H9 (cell line): ENCODE measurements around the gene STAT2. TPM values are rescaled to one million over a fixed set of nuclear protein-coding genes. Genes with fewer than 3 reads are reported as not detected.

Experiments used
- DNase-seq: peaks from one replicate; pipeline ENCODE4 v3.0.0-alpha.2; 2017
- H2AFZ ChIP-seq: one replicate; pipeline ENCODE4 v1.6.1; 2013; ENCODE audit warnings: mild to moderate bottlenecking, low read length, control low read depth, moderate library complexity
- H2AK5ac ChIP-seq: 2 replicates; pipeline ENCODE4 v1.6.1; 2013; ENCODE audit warnings: low read length, control low read depth, mixed read lengths; ENCODE audit not compliant: insufficient read length
- H2BK120ac ChIP-seq: one replicate; pipeline ENCODE4 v1.6.1; 2013; ENCODE audit warnings: low read depth, mild to moderate bottlenecking, low read length, control low read depth, inconsistent platforms; ENCODE audit not compliant: poor library complexity, severe bottlenecking
- H2BK12ac ChIP-seq: 2 replicates; pipeline ENCODE4 v1.6.1; 2013; ENCODE audit warnings: low read length, control low read depth, mixed read lengths, low read depth; ENCODE audit not compliant: insufficient read length
- H2BK15ac ChIP-seq: 2 replicates; pipeline ENCODE4 v1.6.1; 2013; ENCODE audit warnings: low read depth, low read length, control low read depth
- H2BK20ac ChIP-seq: one replicate; pipeline ENCODE4 v1.6.1; 2013; ENCODE audit warnings: low read depth, mild to moderate bottlenecking, low read length, control low read depth, inconsistent platforms; ENCODE audit not compliant: poor library complexity, severe bottlenecking
- H2BK5ac ChIP-seq: 2 replicates; pipeline ENCODE4 v1.6.1; 2013; ENCODE audit warnings: low read length, control low read depth, mixed read lengths; ENCODE audit not compliant: insufficient read length
- H3K14ac ChIP-seq: 2 replicates; pipeline ENCODE4 v1.6.1; 2013; ENCODE audit warnings: low read length, control low read depth; ENCODE audit not compliant: insufficient read depth
- H3K18ac ChIP-seq: 2 replicates; pipeline ENCODE4 v1.6.1; 2013; ENCODE audit warnings: low read depth, mild to moderate bottlenecking, mixed read lengths, low read length, control low read depth; ENCODE audit not compliant: insufficient read length
- H3K23ac ChIP-seq: 2 replicates; pipeline ENCODE4 v1.6.1; 2013; ENCODE audit warnings: low read length, control low read depth, mixed read lengths, low read depth; ENCODE audit not compliant: insufficient read length
- H3K23me2 ChIP-seq: 2 replicates; pipeline ENCODE4 v1.6.1; 2013; ENCODE audit warnings: low read depth, mild to moderate bottlenecking, mixed read lengths, low read length, control low read depth; ENCODE audit not compliant: insufficient read length, poor library complexity, severe bottlenecking
- H3K27ac ChIP-seq: 2 replicates; pipeline ENCODE4 v1.5.1; 2013; ENCODE audit warnings: low read length, control low read depth, mixed read lengths, low read depth; ENCODE audit not compliant: insufficient read length
- H3K27me3 ChIP-seq: 2 replicates; pipeline ENCODE4 v1.6.1; 2013; ENCODE audit warnings: low read length, control low read depth, inconsistent platforms; ENCODE audit not compliant: insufficient read depth
- H3K4ac ChIP-seq: 2 replicates; pipeline ENCODE4 v1.6.1; 2013; ENCODE audit warnings: low read depth, mild to moderate bottlenecking, control low read depth, inconsistent platforms, low read length, moderate library complexity
- H3K4me1 ChIP-seq: 2 replicates; pipeline ENCODE4 v1.6.1; 2013; ENCODE audit warnings: low read length, control low read depth, inconsistent platforms; ENCODE audit not compliant: insufficient read depth
- H3K4me2 ChIP-seq: 2 replicates; pipeline ENCODE4 v1.6.1; 2013; ENCODE audit warnings: low read length, control low read depth, mixed read lengths; ENCODE audit not compliant: insufficient read length, insufficient read depth
- H3K56ac ChIP-seq: 2 replicates; pipeline ENCODE4 v1.6.1; 2013; ENCODE audit warnings: low read depth, mild to moderate bottlenecking, mixed read lengths, low read length, control low read depth; ENCODE audit not compliant: insufficient read length
- H3K79me1 ChIP-seq: 2 replicates; pipeline ENCODE4 v1.6.1; 2013; ENCODE audit warnings: low read depth, mild to moderate bottlenecking, moderate library complexity, low read length, control low read depth, inconsistent platforms; ENCODE audit not compliant: insufficient read depth, poor library complexity, severe bottlenecking
- H3K79me2 ChIP-seq: 2 replicates; pipeline ENCODE4 v1.6.1; 2013; ENCODE audit warnings: low read length, control low read depth, inconsistent platforms; ENCODE audit not compliant: insufficient read depth
- H3K9ac ChIP-seq: 2 replicates; pipeline ENCODE4 v1.6.1; 2013; ENCODE audit warnings: low read length, control low read depth, mixed read lengths; ENCODE audit not compliant: insufficient read length; ENCODE audit errors: extremely low read depth
- H3K9me3 ChIP-seq: one replicate; pipeline ENCODE4 v1.6.1; 2013; ENCODE audit warnings: low read depth, low read length, inconsistent platforms; ENCODE audit not compliant: control insufficient read depth
- H3T11ph ChIP-seq: one replicate; pipeline ENCODE4 v1.6.1; 2013; ENCODE audit warnings: mild to moderate bottlenecking, low read length, control low read depth, inconsistent platforms
- H4K20me1 ChIP-seq: one replicate; pipeline ENCODE4 v1.6.1; 2013; ENCODE audit not compliant: control insufficient read depth, insufficient read length, insufficient read depth
- H4K5ac ChIP-seq: 2 replicates; pipeline ENCODE4 v1.6.1; 2013; ENCODE audit warnings: low read depth, mild to moderate bottlenecking, mixed read lengths, low read length, control low read depth; ENCODE audit not compliant: insufficient read length
- H4K8ac ChIP-seq: replicated peaks from 2 replicates; pipeline ENCODE4 v1.6.1; 2013; ENCODE audit warnings: low read length, control low read depth, mixed read lengths, low read depth; ENCODE audit not compliant: insufficient read length
- H4K91ac ChIP-seq: 2 replicates; pipeline ENCODE4 v1.6.1; 2013; ENCODE audit warnings: low read depth, mild to moderate bottlenecking, moderate library complexity, mixed read lengths, low read length, control low read depth; ENCODE audit not compliant: insufficient read length
- H3K27ac Mint-ChIP-seq, 3 experiments: 2 replicates in 2 of 3; 3 replicates in 1 of 3; pipeline ENCODE4 v1.8.0; 2020 to 2021; ENCODE audit warnings: mixed read lengths in 3 of 3, mild to moderate bottlenecking in 1 of 3, moderate library complexity in 1 of 3
- H3K27me3 Mint-ChIP-seq: 2 replicates; pipeline ENCODE4 v1.8.0; 2021; ENCODE audit warnings: low read depth, mild to moderate bottlenecking, moderate library complexity, mixed read lengths
- H3K36me3 Mint-ChIP-seq, 3 experiments: 2 replicates in 2 of 3; 3 replicates in 1 of 3; pipeline ENCODE4 v1.8.0; 2020 to 2021; ENCODE audit warnings: low read depth in 3 of 3, mixed read lengths in 3 of 3; ENCODE audit not compliant: insufficient read depth in 1 of 3
- H3K4me1 Mint-ChIP-seq, 2 experiments: 2 replicates each; pipeline ENCODE4 v1.8.0; 2020; ENCODE audit warnings: mixed read lengths in 2 of 2
- H3K4me3 Mint-ChIP-seq, 2 experiments: 2 replicates in 1 of 2; 3 replicates in 1 of 2; pipeline ENCODE4 v1.8.0; 2020 to 2021; ENCODE audit warnings: mild to moderate bottlenecking in 2 of 2, mixed read lengths in 2 of 2, moderate library complexity in 1 of 2
- H3K9me3 Mint-ChIP-seq, 2 experiments: 2 replicates in 1 of 2; 3 replicates in 1 of 2; pipeline ENCODE4 v1.8.0; 2020; ENCODE audit warnings: mild to moderate bottlenecking in 2 of 2, mixed read lengths in 2 of 2, moderate library complexity in 1 of 2
- CTCF ChIP-seq: fragments of 200-600 bp; sonication (generic); conservative IDR thresholded peaks from 3 replicates; pipeline ENCODE4 v1.8.0; 2021; ENCODE audit warnings: antibody characterized with exemption, mild to moderate bottlenecking
- WGBS: extraction: QIAGEN DNeasy Blood & Tissue Kit; methylation state at CpG from one replicate; pipeline ENCODE4 v1.1.7; 2013; ENCODE audit warnings: missing lambda C conversion rate, low lambda C conversion rate, mixed read lengths; ENCODE audit not compliant: insufficient read length; ENCODE audit errors: extremely low coverage; 5-methylcytosine and 5-hydroxymethylcytosine counted together
- total RNA-seq: library from RNA; stranded (reverse); gene quantifications from 2 replicates; pipeline ENCODE4 v1.2.1, GENCODE V29; 2021

The STAT2 gene
- total RNA-seq, 1 experiment from 2014 or later, result 47.8 TPM

GRCh38 chr12:56387152-56387736, 27.3 kb upstream of the STAT2 start:
- Mint-ChIP-seq H3K4me1 (peaks cover 8 to 10% of the 10 kb centered on the region in 2 experiments), H3K9me3 (peaks cover 5% of the 10 kb centered on the region in 2 experiments; a peak in 2 of 5 replicates), H3K27me3 (peaks cover 5% of the 10 kb centered on the region; the same call in 1 of the 2 replicates), H3K27ac (no peak overlapping the region; a peak in 2 of 7 replicates), H3K36me3 (no peaks in the 10 kb centered on the region), H3K4me3 (no peak overlapping the region)
- H3K4me1 ChIP-seq, result no peaks in the 10 kb centered on the region
- H2AK5ac ChIP-seq, result no peak overlapping the region
- no peak overlapping the region for H3K18ac ChIP-seq
- no peak overlapping the region for H3K14ac ChIP-seq
- H4K20me1 ChIP-seq, result no peaks in the 10 kb centered on the region
- no peak overlapping the region for H2BK15ac ChIP-seq
- H3K56ac ChIP-seq, result no peak overlapping the region
- no peak overlapping the region for H3K4ac ChIP-seq
- H2BK12ac ChIP-seq, result no peak overlapping the region
- no peak overlapping the region for H3K27ac ChIP-seq
- no peak for TF ChIP-seq CTCF
- H2BK20ac ChIP-seq, result no peak overlapping the region
- no peak overlapping the region for H3K23ac ChIP-seq
- H3K79me2 ChIP-seq, result no peaks in the 10 kb centered on the region
- no peak overlapping the region for H2AFZ ChIP-seq
- WGBS, result no CpG with 5 or more reads among the region's 7 CpGs
- no peak overlapping the region for H3K4me2 ChIP-seq
- H2BK120ac ChIP-seq, result no peak overlapping the region
- no peaks in the 10 kb centered on the region for H3K9me3 ChIP-seq
- no peak overlapping the region for H4K5ac ChIP-seq
- H3K79me1 ChIP-seq, result no peaks in the 10 kb centered on the region
- H4K91ac ChIP-seq, result no peak overlapping the region
- no peak overlapping the region for H2BK5ac ChIP-seq
- H4K8ac ChIP-seq, result no peak overlapping the region
- DNase-seq, result no peak
- H3K23me2 ChIP-seq, result no peaks in the 10 kb centered on the region
- H3K9ac ChIP-seq, result no peak overlapping the region
- no peaks in the 10 kb centered on the region for H3K27me3 ChIP-seq
- no peak overlapping the region for H3T11ph ChIP-seq
